HG03457 (cell line): ENCODE results near the gene RASSF8.

Experiments
- ATAC-seq: cut with Tn5 transposase; IDR thresholded peaks from one replicate; pipeline ENCODE4 v1.9.1; 2021; ENCODE audit warnings: moderate number of reproducible peaks; ENCODE audit not compliant: unreplicated experiment

RASSF8 gene

GRCh38 chr12:26026713-26027112 lies 68.2 kb downstream of the RASSF8 start:
- no peak for ATAC-seq

GRCh38 chr12:26027401-26027800 lies 68.9 kb downstream of the RASSF8 start:
- ATAC-seq = no peak

DNA sequence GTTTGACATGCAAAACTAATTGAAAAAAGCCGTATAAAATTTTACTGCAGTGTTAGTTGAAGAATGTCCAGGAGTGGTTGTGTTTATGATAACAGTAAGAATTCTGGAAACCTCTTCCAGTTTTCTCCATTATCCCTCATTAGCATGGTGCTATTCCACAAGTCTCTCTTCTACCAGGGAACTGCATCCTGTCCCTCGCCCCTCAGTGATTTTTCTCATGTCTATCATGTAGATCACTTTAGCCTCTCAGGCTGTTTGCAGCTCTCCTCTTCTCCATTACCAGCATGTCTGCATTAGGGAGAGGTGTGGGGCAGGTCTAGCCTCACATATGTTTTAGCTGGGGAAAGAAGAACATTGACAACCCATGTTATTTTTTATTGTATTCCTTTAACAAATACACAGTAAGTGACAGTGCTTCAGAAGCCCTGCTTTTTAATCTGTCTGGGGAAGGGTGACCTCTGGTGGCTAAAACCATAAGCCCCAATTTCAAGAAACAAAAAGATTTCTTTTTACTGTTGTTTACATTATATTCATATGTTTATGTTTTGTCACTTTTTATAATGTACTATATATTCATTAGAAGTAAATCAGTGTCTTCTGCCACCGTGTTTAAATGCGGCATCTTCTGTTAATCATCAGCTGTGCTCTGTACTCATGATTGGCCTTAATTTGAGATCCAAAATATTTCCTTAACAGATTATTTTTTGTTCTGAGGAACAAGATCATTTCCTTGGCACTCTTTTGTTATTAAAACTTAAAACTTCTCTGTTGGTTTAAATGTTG lies 70.7 kb downstream of the RASSF8 start:
- ATAC-seq = no peak

DNA sequence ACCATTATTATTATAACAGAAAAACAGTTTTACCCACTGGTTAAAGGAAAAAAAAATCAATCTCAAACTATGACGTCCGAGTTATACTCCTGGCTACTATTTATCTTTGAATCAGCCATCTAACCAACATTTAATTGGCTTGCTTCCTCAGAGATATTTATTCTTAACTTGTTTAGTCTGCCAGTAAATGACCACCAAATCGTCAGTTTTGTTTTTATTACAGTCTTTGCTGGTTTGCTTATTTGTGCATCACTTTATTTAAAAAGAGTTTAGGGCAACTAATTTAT lies 71.2 kb downstream of the RASSF8 start:
- no peak for ATAC-seq

DNA sequence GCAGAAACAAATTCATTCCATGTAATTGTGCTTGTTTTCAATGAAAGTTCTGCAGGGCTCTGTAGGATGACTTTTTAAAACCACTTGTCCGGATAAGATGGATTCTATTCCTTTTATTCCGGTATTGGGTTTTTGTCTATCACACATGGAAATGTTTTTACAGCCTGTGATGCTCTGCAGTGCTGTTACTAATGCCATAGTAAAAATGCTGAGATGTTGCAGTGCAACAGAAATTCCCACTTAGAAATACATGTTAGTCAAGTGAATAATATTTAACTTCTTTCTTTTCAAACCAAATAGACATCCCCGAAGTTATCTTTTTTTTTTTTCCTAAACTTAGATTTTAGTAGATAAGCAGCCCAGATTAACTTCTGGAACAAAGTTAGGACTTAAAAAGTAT lies 71.9 kb downstream of the RASSF8 start:
- no peak for ATAC-seq

- no peak for ATAC-seq
These were observed 72.8 kb downstream of the RASSF8 start for GRCh38 chr12:26031318-26031717.

DNA sequence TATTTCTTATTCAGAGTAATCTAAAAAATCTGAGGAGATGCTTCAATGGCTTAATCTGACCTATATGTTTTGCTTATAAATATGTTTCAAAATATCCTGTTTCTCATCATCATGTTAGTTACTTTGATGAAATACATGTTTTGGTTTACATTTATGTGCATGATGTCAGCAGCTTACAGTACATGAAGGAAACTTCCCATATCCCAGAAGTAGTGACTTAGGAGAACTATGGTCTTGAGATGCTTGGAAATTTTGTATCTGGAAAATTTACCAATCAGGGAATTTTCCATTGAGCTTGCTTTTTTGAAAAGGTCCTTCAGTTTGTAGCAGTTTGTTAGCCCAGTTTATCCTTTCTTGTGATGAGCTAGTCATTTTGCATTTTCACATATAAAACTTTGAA lies 73.3 kb downstream of the RASSF8 start:
- no peak for ATAC-seq

DNA sequence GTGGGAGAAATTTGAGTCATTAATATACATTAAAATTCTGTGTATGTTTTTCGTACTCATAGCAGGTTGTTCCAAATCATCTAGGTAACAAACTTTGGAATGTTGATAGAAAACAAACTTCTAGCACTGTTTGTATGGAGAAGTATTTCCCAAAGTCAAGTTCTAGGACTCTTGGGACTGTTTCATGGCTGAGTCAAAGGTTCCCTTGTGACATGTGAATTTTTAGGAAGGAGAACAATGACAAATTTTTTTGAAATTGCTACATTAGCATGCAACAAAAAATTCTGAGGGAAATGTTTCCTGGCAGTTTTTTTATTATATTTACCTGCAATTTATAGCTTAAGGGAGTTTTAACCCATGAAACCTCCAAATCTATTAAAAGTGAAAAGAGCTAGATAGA lies 73.8 kb downstream of the RASSF8 start:
- no peak for ATAC-seq

GRCh38 chr12:26032719-26033241 lies 74.3 kb downstream of the RASSF8 start:
- ATAC-seq = no peak

GRCh38 chr12:26034371-26035142 lies 76.1 kb downstream of the RASSF8 start:
- no peak for ATAC-seq

DNA sequence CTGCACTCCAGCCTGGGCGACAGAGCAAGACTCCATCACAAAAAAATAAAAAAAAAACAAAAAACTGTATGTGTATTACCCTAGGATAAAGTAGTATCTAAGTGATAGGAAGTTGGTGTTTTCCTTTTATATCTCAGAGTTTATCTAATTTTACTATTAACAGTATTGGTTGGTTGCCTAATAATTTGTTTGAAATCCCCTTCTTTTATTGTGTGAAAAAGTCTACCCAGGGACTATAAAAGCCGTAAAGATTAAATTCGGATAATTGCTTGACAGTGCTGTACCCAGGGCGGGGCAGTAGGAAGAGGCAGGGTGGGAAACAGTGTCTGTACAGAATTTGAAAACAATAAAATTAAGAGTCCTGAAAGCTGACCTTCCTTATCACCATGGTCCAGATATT lies 78.4 kb downstream of the RASSF8 start:
- ATAC-seq = no peak

DNA sequence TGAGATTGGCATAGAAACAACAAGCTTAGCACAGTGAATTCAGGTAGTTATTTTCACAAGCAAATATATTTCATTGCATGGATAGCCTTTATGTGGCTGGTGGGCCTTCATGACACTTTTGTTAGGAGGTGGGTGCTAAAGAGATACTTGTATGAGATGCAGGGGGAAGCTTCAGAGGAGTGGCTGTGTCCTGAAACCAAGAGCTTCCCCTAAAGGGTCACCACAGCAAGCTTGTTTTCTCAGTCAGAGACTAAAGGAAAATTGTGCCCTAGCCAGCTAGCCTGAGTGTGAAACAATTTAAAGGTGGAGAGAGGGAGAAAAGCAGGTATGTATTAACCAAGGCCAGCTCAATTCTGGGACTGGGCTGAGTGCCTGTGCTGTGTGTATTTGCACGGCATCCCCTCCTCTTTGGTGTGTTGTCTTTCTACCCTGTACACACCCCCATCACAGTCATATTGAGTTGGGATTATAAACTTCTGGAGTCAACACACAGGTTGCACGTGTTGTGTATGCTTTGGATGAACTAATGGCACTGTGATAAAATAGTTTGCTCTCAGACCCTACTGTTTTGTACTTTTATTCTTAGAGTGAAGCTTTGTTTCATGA lies 79.2 kb downstream of the RASSF8 start:
- no peak for ATAC-seq

DNA sequence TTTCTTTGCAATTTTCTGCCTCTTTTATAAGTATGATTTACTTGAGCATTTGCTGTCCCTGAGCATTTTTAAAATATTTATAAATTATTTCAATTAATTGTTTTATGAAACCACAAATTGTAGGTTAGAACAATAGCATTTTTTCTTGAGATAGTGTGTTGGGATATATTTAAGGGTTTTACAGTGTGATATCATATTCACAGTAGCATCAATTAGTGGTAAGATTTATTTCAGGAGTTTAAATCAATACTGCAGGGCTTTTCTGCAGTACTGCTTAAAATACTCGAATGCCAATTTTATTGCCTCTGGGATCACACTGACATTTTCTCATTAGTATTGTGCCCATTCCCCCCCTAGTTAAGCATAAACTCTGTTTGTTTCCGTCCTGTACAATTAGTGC lies 84.2 kb downstream of the RASSF8 start:
- ATAC-seq = no peak

- no peak for ATAC-seq
These were observed 84.9 kb downstream of the RASSF8 start for GRCh38 chr12:26043135-26044006.

DNA sequence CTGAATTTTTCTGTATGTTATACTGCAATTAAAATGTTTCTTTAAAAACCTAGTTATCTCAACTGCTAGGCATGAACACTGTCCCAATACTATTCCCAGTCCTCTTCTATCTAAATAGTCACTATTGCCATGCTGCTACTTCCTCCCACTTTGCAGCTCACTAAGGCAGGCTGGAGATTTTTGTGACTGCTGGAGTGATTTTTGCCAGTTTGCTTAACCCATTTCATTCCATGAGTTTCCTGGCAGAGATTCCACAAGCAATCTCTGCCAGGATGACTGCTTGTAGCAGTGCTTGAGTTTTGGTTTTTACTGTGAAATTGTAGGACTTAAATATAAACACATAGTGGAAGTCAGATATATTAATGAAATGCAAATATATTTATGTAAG lies 85.5 kb downstream of the RASSF8 start:
- ATAC-seq = no peak

DNA sequence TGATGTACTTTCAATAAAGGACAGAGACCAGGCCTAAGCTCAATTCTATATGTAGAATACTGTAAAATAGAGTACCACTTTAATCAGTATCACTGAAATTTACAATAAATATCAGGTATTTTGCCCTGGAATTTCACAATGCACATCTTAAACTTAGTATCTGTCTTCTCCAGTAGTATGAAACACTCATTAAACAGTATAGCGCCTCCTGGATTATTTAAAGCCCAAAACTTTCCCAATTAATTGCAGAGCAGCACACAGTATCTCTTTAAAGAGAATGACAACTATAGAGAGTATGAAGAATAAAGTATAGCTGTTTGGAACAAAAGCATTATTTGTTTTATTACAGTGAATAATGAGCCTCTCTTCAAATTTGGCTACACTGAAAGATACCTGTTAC lies 86.1 kb downstream of the RASSF8 start:
- ATAC-seq = no peak

GRCh38 chr12:26046203-26046602 lies 87.7 kb downstream of the RASSF8 start:
- peak; percentile 74 for ATAC-seq

DNA sequence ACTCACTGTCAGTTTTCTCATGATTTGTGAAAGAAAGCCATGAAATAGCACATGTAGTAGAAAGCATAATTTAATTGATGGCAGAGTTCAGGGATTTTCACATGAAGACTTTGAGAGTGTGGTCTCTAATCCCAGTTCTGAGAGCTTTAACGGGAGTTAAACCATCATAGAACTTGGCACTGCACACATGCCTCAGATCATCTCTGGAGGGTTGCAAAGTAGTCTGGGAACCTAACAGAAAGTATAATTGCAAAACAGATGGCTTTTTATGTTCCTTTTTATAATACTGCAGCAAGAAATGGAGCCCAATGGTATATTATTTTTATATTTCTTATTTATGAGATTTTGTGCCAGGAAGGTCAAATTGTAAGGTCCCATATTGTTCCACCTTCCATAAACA lies 88.4 kb downstream of the RASSF8 start:
- no peak for ATAC-seq

DNA sequence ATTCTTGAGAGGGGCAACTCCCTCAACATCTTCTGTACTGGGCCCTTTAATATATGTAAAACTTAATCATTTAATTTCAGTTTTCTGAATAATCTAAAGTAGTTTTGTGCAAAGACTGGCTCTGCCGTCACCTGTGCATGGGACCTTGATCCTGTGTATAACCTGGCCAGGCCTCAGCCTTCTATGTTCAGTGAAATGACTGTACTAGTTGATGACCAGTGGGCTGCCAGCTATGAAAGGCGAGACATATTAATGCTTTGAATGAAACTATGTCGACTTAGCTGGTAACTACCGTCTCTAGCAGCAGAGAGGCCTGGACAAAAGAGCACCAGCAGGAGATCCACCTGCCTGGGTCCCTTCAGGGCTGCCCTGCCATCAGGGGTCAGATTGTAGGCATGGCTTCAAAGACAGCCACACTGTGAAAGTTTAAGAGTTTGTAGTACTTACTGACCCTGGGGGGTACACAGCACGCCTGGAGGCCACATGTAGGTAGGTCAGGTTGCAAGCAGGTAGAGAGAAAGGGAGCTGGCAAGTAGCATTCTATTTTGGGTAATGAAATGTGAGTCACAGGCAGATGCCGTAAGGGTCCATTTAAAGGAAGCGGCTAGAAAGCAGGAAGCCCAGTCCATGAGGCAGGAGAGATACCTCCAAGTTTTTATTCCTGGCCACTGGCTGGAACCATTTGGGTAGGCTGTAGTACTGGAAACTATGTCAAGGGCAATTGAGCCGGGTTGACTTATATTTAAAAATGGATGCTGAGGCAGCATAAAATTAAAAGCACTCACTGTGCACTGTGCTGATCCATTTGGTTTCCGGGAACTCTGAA lies 89.1 kb downstream of the RASSF8 start:
- ATAC-seq = no peak

- ATAC-seq = no peak
These were observed 94.2 kb downstream of the RASSF8 start for GRCh38 chr12:26052652-26053051.
